ENCODE results near the gene CNBP.
"Not testable (repeated sequence)": the region's sequence is repeated elsewhere in the genome, so short reads cannot be mapped to it uniquely, and the experiment has no call there.

CNBP gene

GRCh38 chr3:129211345-129211744 lies 27.6 kb upstream of the CNBP start:
- no peak overlapping the region for H3K4me3 ChIP-seq (ENCODE audit: low read length)

GRCh38 chr3:129207479-129207878 lies 23.8 kb upstream of the CNBP start:
- no peaks in the 10 kb centered on the region for H3K36me3 ChIP-seq (ENCODE audit: control insufficient read depth, insufficient read depth, low read length)
- WGBS (ENCODE audit: insufficient coverage, insufficient read length): no CpG with 5 or more reads among the region's 4 CpGs
- no peaks in the 10 kb centered on the region for H3K9me3 ChIP-seq (ENCODE audit: control insufficient read depth, insufficient read depth, low read length)
- no peaks in the 10 kb centered on the region for H3K4me1 ChIP-seq (ENCODE audit: control insufficient read depth, insufficient read depth, low read length)
- no peak for DNase-seq (ENCODE audit: low read depth, low spot score)
- H3K27ac ChIP-seq (ENCODE audit: low read length): no peak overlapping the region
- H3K4me3 ChIP-seq (ENCODE audit: low read length): no peak overlapping the region
- H3K27me3 ChIP-seq (ENCODE audit: control insufficient read depth, insufficient read depth, low read length): no peaks in the 10 kb centered on the region

More at GRCh38 chr3:129211345-129211744, 27.6 kb upstream of the CNBP start:
- Histone ChIP-seq H3K36me3 (ENCODE audit: control insufficient read depth, insufficient read depth, low read length) (no peaks in the 10 kb centered on the region), H3K9me3 (ENCODE audit: control insufficient read depth, insufficient read depth, low read length) (no peaks in the 10 kb centered on the region), H3K4me1 (ENCODE audit: control insufficient read depth, insufficient read depth, low read length) (no peaks in the 10 kb centered on the region), H3K27me3 (ENCODE audit: control insufficient read depth, insufficient read depth, low read length) (no peaks in the 10 kb centered on the region), H3K27ac (ENCODE audit: low read length) (no peak overlapping the region)
- no CpG with 5 or more reads among the region's 1 CpG for WGBS (ENCODE audit: insufficient coverage, insufficient read length)
- DNase-seq (ENCODE audit: low read depth, low spot score): no peak

- no CpG with 5 or more reads among the region's 8 CpGs for WGBS (ENCODE audit: insufficient coverage, insufficient read length)
- DNase-seq (ENCODE audit: low read depth, low spot score): no peak
- Histone ChIP-seq H3K27me3 (ENCODE audit: control insufficient read depth, insufficient read depth, low read length) (no peaks in the 10 kb centered on the region), H3K4me3 (ENCODE audit: low read length) (no peak overlapping the region), H3K4me1 (ENCODE audit: control insufficient read depth, insufficient read depth, low read length) (no peaks in the 10 kb centered on the region), H3K36me3 (ENCODE audit: control insufficient read depth, insufficient read depth, low read length) (no peaks in the 10 kb centered on the region), H3K9me3 (ENCODE audit: control insufficient read depth, insufficient read depth, low read length) (no peaks in the 10 kb centered on the region), H3K27ac (ENCODE audit: low read length) (no peak overlapping the region)
Observed at GRCh38 chr3:129205109-129205832, 21.6 kb upstream of the CNBP start.

- WGBS (ENCODE audit: insufficient coverage, insufficient read length): no CpG with 5 or more reads among the region's 2 CpGs
- Histone ChIP-seq H3K9me3 (ENCODE audit: control insufficient read depth, insufficient read depth, low read length) (no peaks in the 10 kb centered on the region), H3K4me1 (ENCODE audit: control insufficient read depth, insufficient read depth, low read length) (no peaks in the 10 kb centered on the region), H3K36me3 (ENCODE audit: control insufficient read depth, insufficient read depth, low read length) (no peaks in the 10 kb centered on the region), H3K4me3 (ENCODE audit: low read length) (no peak overlapping the region), H3K27ac (ENCODE audit: low read length) (no peak overlapping the region), H3K27me3 (ENCODE audit: control insufficient read depth, insufficient read depth, low read length) (no peaks in the 10 kb centered on the region)
- no peak for DNase-seq (ENCODE audit: low read depth, low spot score)
Observed at GRCh38 chr3:129204473-129204872, 20.8 kb upstream of the CNBP start.

- no peaks in the 10 kb centered on the region for H3K27me3 ChIP-seq (ENCODE audit: control insufficient read depth, insufficient read depth, low read length)
- no peak overlapping the region for H3K4me3 ChIP-seq (ENCODE audit: low read length)
- WGBS (ENCODE audit: insufficient coverage, insufficient read length): no CpG with 5 or more reads among the region's 8 CpGs
- no peak overlapping the region for H3K27ac ChIP-seq (ENCODE audit: low read length)
- DNase-seq (ENCODE audit: low read depth, low spot score): no peak
- no peaks in the 10 kb centered on the region for H3K36me3 ChIP-seq (ENCODE audit: control insufficient read depth, insufficient read depth, low read length)
- H3K9me3 ChIP-seq (ENCODE audit: control insufficient read depth, insufficient read depth, low read length): no peaks in the 10 kb centered on the region
- no peaks in the 10 kb centered on the region for H3K4me1 ChIP-seq (ENCODE audit: control insufficient read depth, insufficient read depth, low read length)
Observed at GRCh38 chr3:129199366-129199765, 15.7 kb upstream of the CNBP start.

GRCh38 chr3:129197321-129197720 lies 13.6 kb upstream of the CNBP start:
- no CpG with 5 or more reads among the region's 1 CpG for WGBS (ENCODE audit: insufficient coverage, insufficient read length)

GRCh38 chr3:129196601-129197000 lies 12.9 kb upstream of the CNBP start:
- no peaks in the 10 kb centered on the region for H3K36me3 ChIP-seq (ENCODE audit: control insufficient read depth, insufficient read depth, low read length)
- no peaks in the 10 kb centered on the region for H3K4me1 ChIP-seq (ENCODE audit: control insufficient read depth, insufficient read depth, low read length)
- no peak overlapping the region for H3K27ac ChIP-seq (ENCODE audit: low read length)
- no peaks in the 10 kb centered on the region for H3K9me3 ChIP-seq (ENCODE audit: control insufficient read depth, insufficient read depth, low read length)
- H3K27me3 ChIP-seq (ENCODE audit: control insufficient read depth, insufficient read depth, low read length): no peaks in the 10 kb centered on the region
- 100% methylated on average over 2 of the region's 3 CpGs for WGBS (ENCODE audit: insufficient coverage, insufficient read length)
- DNase-seq (ENCODE audit: low read depth, low spot score): no peak
- no peak overlapping the region for H3K4me3 ChIP-seq (ENCODE audit: low read length)

More at GRCh38 chr3:129197321-129197720, 13.6 kb upstream of the CNBP start:
- no peak for DNase-seq (ENCODE audit: low read depth, low spot score)
- no peak overlapping the region for H3K27ac ChIP-seq (ENCODE audit: low read length)
- no peaks in the 10 kb centered on the region for H3K36me3 ChIP-seq (ENCODE audit: control insufficient read depth, insufficient read depth, low read length)
- H3K9me3 ChIP-seq (ENCODE audit: control insufficient read depth, insufficient read depth, low read length): no peaks in the 10 kb centered on the region
- no peaks in the 10 kb centered on the region for H3K27me3 ChIP-seq (ENCODE audit: control insufficient read depth, insufficient read depth, low read length)
- H3K4me1 ChIP-seq (ENCODE audit: control insufficient read depth, insufficient read depth, low read length): no peaks in the 10 kb centered on the region
- no peak overlapping the region for H3K4me3 ChIP-seq (ENCODE audit: low read length)

GRCh38 chr3:129195731-129196256 lies 12.1 kb upstream of the CNBP start:
- H3K4me3 ChIP-seq (ENCODE audit: low read length): no peak overlapping the region

GRCh38 chr3:129189793-129190192 lies 6.1 kb upstream of the CNBP start:
- not testable (repeated sequence) for H3K36me3 ChIP-seq (ENCODE audit: control insufficient read depth, insufficient read depth, low read length); H3K27me3 ChIP-seq (ENCODE audit: control insufficient read depth, insufficient read depth, low read length); H3K4me1 ChIP-seq (ENCODE audit: control insufficient read depth, insufficient read depth, low read length); H3K9me3 ChIP-seq (ENCODE audit: control insufficient read depth, insufficient read depth, low read length); H3K4me3 ChIP-seq (ENCODE audit: low read length); H3K27ac ChIP-seq (ENCODE audit: low read length); DNase-seq (ENCODE audit: low read depth, low spot score)
- no CpG with 5 or more reads among the region's 8 CpGs for WGBS (ENCODE audit: insufficient coverage, insufficient read length)

More at GRCh38 chr3:129195731-129196256, 12.1 kb upstream of the CNBP start:
- no CpG with 5 or more reads among the region's 6 CpGs for WGBS (ENCODE audit: insufficient coverage, insufficient read length)
- H3K36me3 ChIP-seq (ENCODE audit: control insufficient read depth, insufficient read depth, low read length): no peaks in the 10 kb centered on the region
- H3K27ac ChIP-seq (ENCODE audit: low read length): no peak overlapping the region
- no peaks in the 10 kb centered on the region for H3K9me3 ChIP-seq (ENCODE audit: control insufficient read depth, insufficient read depth, low read length)
- DNase-seq (ENCODE audit: low read depth, low spot score): no peak
- H3K4me1 ChIP-seq (ENCODE audit: control insufficient read depth, insufficient read depth, low read length): no peaks in the 10 kb centered on the region
- H3K27me3 ChIP-seq (ENCODE audit: control insufficient read depth, insufficient read depth, low read length): no peaks in the 10 kb centered on the region

- Histone ChIP-seq H3K36me3 (ENCODE audit: control insufficient read depth, insufficient read depth, low read length) (no peaks in the 10 kb centered on the region), H3K9me3 (ENCODE audit: control insufficient read depth, insufficient read depth, low read length) (no peaks in the 10 kb centered on the region), H3K4me3 (ENCODE audit: low read length) (no peak overlapping the region), H3K4me1 (ENCODE audit: control insufficient read depth, insufficient read depth, low read length) (no peaks in the 10 kb centered on the region), H3K27ac (ENCODE audit: low read length) (no peak overlapping the region), H3K27me3 (ENCODE audit: control insufficient read depth, insufficient read depth, low read length) (no peaks in the 10 kb centered on the region)
- no peak for DNase-seq (ENCODE audit: low read depth, low spot score)
- no CpG with 5 or more reads among the region's 1 CpG for WGBS (ENCODE audit: insufficient coverage, insufficient read length)
Observed at GRCh38 chr3:129187857-129188256, 4.2 kb upstream of the CNBP start.

- no peaks in the 10 kb centered on the region for H3K9me3 ChIP-seq (ENCODE audit: control insufficient read depth, insufficient read depth, low read length)
- no peaks in the 10 kb centered on the region for H3K4me1 ChIP-seq (ENCODE audit: control insufficient read depth, insufficient read depth, low read length)
- no peak overlapping the region for H3K27ac ChIP-seq (ENCODE audit: low read length)
- no peak overlapping the region for H3K4me3 ChIP-seq (ENCODE audit: low read length)
- H3K36me3 ChIP-seq (ENCODE audit: control insufficient read depth, insufficient read depth, low read length): no peaks in the 10 kb centered on the region
- no peaks in the 10 kb centered on the region for H3K27me3 ChIP-seq (ENCODE audit: control insufficient read depth, insufficient read depth, low read length)
- WGBS (ENCODE audit: insufficient coverage, insufficient read length): no CpG with 5 or more reads among the region's 3 CpGs
- DNase-seq (ENCODE audit: low read depth, low spot score): no peak
Observed at GRCh38 chr3:129185783-129186182, 2.1 kb upstream of the CNBP start.

Measured in iPS DF 6.9 (cell line).